ENCODE measurements around the gene MSL2.

DNA sequence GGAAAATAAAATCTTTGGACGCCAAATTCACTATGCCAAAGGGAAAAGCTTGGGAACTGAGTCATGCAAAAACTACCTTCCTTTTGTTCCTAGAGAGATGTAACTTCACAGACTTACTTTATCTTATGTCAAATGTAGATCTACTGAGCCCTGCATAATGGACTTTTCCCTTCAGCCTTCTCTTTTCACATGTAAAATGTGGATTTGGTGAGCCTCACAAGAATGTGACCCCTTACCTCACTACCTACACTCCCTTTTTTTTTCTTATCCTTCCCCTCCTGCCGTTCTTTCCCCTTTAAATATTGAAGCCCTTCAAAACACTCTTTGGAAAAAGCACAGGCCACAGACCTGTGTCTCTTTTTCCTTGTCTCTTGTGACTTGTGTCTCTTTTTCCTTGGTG, 40.0 kb upstream of the MSL2 start:
- no peak for TF ChIP-seq EZH2 (IDR thresholded peaks at IDR 0.05)
- no peak for TF ChIP-seq POLR2AphosphoS5 (IDR thresholded peaks at IDR 0.05; ENCODE audit: borderline replicate concordance, low read depth, low read length)
